MM.1S (cell line): ENCODE data around the gene DHRS11.

Experiments
- DNase-seq: peaks from one replicate; pipeline ENCODE4 v3.0.0-alpha.2; 2015
- H2AFZ ChIP-seq: fragments of 300-600 bp; sonication (generic); 2 replicates; pipeline ENCODE4 v1.6.0; 2016; ENCODE audit warnings: antibody characterized with exemption, low read length
- H3F3A ChIP-seq: fragments of 300-600 bp; sonication (generic); 2 replicates; pipeline ENCODE4 v1.6.1; 2016; ENCODE audit warnings: mild to moderate bottlenecking, antibody characterized with exemption, low read length, moderate library complexity, mixed read lengths; ENCODE audit not compliant: insufficient read depth
- H3K27ac ChIP-seq: fragments of 300-600 bp; sonication (generic); 2 replicates; pipeline ENCODE4 v1.5.1; 2016; ENCODE audit warnings: mild to moderate bottlenecking, low read length
- H3K27me3 ChIP-seq: fragments of 300-600 bp; sonication (generic); replicated peaks from 2 replicates; pipeline ENCODE4 v1.6.0; 2016; ENCODE audit warnings: low read length; ENCODE audit not compliant: insufficient read depth
- H3K36me3 ChIP-seq: fragments of 300-600 bp; sonication (generic); replicated peaks from 2 replicates; pipeline ENCODE4 v1.6.1; 2016; ENCODE audit warnings: mild to moderate bottlenecking, low read length, mixed read lengths; ENCODE audit not compliant: insufficient read depth
- H3K4me1 ChIP-seq: fragments of 300-600 bp; sonication (generic); 2 replicates; pipeline ENCODE4 v1.6.1; 2016; ENCODE audit warnings: low read length, mixed read lengths
- H3K4me2 ChIP-seq: fragments of 300-600 bp; sonication (generic); 2 replicates; pipeline ENCODE4 v1.6.0; 2016; ENCODE audit warnings: low read depth, low read length
- H3K4me3 ChIP-seq: fragments of 300-600 bp; sonication (generic); 2 replicates; pipeline ENCODE4 v1.5.1; 2016; ENCODE audit warnings: low read length, mixed read lengths
- H3K79me2 ChIP-seq: fragments of 300-600 bp; sonication (generic); 2 replicates; pipeline ENCODE4 v1.6.1; 2016; ENCODE audit warnings: mixed run types, low read length, mixed read lengths
- H3K9ac ChIP-seq: fragments of 300-600 bp; sonication (generic); 2 replicates; pipeline ENCODE4 v1.6.1; 2016; ENCODE audit warnings: low read length, mixed read lengths
- H3K9me2 ChIP-seq: fragments of 300-600 bp; sonication (generic); replicated peaks from 2 replicates; pipeline ENCODE4 v1.6.1; 2016; ENCODE audit warnings: mild to moderate bottlenecking, low read length, mixed read lengths; ENCODE audit not compliant: insufficient read depth
- H3K9me3 ChIP-seq: fragments of 300-600 bp; sonication (generic); replicated peaks from 2 replicates; pipeline ENCODE4 v1.6.1; 2016; ENCODE audit warnings: mild to moderate bottlenecking, low read length, mixed read lengths; ENCODE audit not compliant: insufficient read depth
- H4K20me1 ChIP-seq: fragments of 300-600 bp; sonication (generic); 2 replicates; pipeline ENCODE4 v1.6.1; 2016; ENCODE audit warnings: mild to moderate bottlenecking, low read length, moderate library complexity, mixed read lengths; ENCODE audit not compliant: insufficient read depth
- EZH2 ChIP-seq: fragments of 300-600 bp; sonication (generic); optimal IDR thresholded peaks from 2 replicates; pipeline ENCODE3; 2017; ENCODE audit warnings: low read depth, mild to moderate bottlenecking, antibody characterized with exemption, low read length, mixed read lengths
- EZH2phosphoT487 ChIP-seq: fragments of 300-600 bp; sonication (generic); IDR thresholded peaks from 2 replicates; pipeline ENCODE4 v1.6.1; 2018; ENCODE audit warnings: antibody characterized with exemption, low read length
- TF ChIP-seq, protein P1 (sequence below): fragments of 300-600 bp; sonication (generic); IDR thresholded peaks from 2 replicates; pipeline ENCODE4 v1.5.1; 2016; ENCODE audit warnings: antibody characterized with exemption, low read length, mixed read lengths

Gene DHRS11

DNA sequence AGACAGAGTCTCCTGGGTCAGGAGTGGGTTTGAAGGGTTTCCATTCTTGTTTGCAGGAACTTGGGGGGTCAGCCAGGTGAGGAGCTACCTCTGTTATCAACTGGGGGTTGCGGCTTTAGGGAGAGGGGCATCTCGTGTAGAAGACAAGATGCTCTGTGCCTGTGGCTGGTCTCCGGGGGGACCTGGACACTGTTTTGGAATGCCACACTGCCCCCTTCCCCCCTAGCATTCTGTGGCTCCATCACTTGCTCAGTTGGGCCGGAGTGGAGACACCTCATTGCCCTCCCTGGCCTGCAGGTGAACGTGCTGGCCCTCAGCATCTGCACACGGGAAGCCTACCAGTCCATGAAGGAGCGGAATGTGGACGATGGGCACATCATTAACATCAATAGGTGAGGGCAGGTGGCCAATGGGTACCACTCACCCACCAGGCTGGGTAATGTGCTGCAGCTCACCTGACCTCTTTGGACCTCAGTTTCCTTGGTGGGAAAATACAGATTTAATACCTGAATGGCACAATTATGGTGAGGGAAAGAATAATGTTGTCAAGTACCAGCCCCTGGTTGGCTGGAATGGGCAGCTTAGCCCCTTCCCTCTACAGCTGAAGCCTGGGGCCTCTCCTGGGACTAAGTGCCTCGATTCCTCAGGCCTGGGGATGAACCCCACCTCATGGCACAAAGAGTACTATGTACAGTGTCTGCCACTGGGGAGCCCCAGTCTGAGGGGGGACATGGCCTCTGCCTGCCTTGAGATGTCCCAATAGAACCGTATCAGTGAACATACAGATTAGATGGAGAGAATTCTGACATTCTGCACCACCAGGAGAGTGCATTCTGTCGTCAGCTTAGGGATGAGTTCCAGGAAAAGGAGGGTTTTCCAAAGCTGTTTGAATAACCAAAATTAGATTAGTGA lies 6.4 kb downstream of the DHRS11 start:
- Histone ChIP-seq H3K36me3 (no peaks in the 10 kb centered on the region), H3K79me2 (peaks cover 14% of the 10 kb centered on the region), H3K9ac (no peak overlapping the region), H3K27ac (no peak overlapping the region), H3F3A (no peaks in the 10 kb centered on the region), H3K27me3 (no peaks in the 10 kb centered on the region), H3K4me1 (peaks cover 7% of the 10 kb centered on the region), H3K4me2 (no peak overlapping the region), H2AFZ (no peak overlapping the region), H3K9me3 (no peaks in the 10 kb centered on the region), H3K9me2 (no peaks in the 10 kb centered on the region), H4K20me1 (no peaks in the 10 kb centered on the region), H3K4me3 (no peak overlapping the region)
- TF ChIP-seq EZH2phosphoT487 (no peak), EZH2 (no peak)
- TF ChIP-seq, protein P1, sequence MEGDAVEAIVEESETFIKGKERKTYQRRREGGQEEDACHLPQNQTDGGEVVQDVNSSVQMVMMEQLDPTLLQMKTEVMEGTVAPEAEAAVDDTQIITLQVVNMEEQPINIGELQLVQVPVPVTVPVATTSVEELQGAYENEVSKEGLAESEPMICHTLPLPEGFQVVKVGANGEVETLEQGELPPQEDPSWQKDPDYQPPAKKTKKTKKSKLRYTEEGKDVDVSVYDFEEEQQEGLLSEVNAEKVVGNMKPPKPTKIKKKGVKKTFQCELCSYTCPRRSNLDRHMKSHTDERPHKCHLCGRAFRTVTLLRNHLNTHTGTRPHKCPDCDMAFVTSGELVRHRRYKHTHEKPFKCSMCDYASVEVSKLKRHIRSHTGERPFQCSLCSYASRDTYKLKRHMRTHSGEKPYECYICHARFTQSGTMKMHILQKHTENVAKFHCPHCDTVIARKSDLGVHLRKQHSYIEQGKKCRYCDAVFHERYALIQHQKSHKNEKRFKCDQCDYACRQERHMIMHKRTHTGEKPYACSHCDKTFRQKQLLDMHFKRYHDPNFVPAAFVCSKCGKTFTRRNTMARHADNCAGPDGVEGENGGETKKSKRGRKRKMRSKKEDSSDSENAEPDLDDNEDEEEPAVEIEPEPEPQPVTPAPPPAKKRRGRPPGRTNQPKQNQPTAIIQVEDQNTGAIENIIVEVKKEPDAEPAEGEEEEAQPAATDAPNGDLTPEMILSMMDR = no peak
- no peak for DNase-seq

DNA sequence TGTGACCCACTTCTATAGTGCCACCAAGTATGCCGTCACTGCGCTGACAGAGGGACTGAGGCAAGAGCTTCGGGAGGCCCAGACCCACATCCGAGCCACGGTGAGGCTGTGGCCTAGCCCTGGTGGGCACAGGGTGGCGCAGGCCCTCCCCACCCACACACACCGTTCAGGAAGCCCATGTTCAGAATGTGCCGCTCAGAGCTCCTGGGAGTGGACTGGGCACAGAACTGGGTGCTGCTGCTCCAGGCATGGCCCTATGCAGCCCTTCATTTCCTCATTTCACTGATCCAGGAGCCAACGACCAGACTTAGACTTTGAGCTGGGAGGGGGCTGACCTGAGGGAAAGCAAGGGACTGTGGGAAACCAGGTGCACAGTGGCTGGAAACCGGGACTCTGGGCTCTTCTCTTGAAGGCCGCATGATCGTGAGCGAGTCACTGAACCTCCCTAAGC lies 7.3 kb downstream of the DHRS11 start:
- Histone ChIP-seq H4K20me1 (no peaks in the 10 kb centered on the region), H3K9me3 (no peaks in the 10 kb centered on the region), H3K4me3 (no peak overlapping the region), H3K4me1 (peaks cover 7% of the 10 kb centered on the region), H3F3A (no peaks in the 10 kb centered on the region), H3K9ac (no peak overlapping the region), H3K27ac (no peak overlapping the region), H3K4me2 (no peak overlapping the region), H3K36me3 (no peaks in the 10 kb centered on the region), H3K79me2 (peaks cover 19% of the 10 kb centered on the region), H3K27me3 (no peaks in the 10 kb centered on the region), H3K9me2 (no peaks in the 10 kb centered on the region), H2AFZ (no peak overlapping the region)
- TF ChIP-seq, protein P1 = no peak
- TF ChIP-seq EZH2phosphoT487 (no peak), EZH2 (no peak)
- DNase-seq = no peak

- no peak overlapping the region for H3K4me2 ChIP-seq
- no peak for TF ChIP-seq EZH2
- no peak for TF ChIP-seq EZH2phosphoT487
- TF ChIP-seq, protein P1 = no peak
- no peak for DNase-seq
- H3K27me3 ChIP-seq = no peaks in the 10 kb centered on the region
- no peaks in the 10 kb centered on the region for H4K20me1 ChIP-seq
- no peak overlapping the region for H3K9ac ChIP-seq
- H3F3A ChIP-seq = no peaks in the 10 kb centered on the region
- peaks cover 23% of the 10 kb centered on the region for H3K79me2 ChIP-seq
- H3K9me3 ChIP-seq = no peaks in the 10 kb centered on the region
- H3K4me3 ChIP-seq = no peak overlapping the region
- H3K4me1 ChIP-seq = peaks cover 7% of the 10 kb centered on the region
- no peak overlapping the region for H2AFZ ChIP-seq
- H3K27ac ChIP-seq = no peak overlapping the region
- no peaks in the 10 kb centered on the region for H3K36me3 ChIP-seq
- H3K9me2 ChIP-seq = no peaks in the 10 kb centered on the region
Observed at GRCh38 chr17:36599546-36600250, 8.0 kb downstream of the DHRS11 start.
